Stimulated activated CD4-positive, alpha-beta T cell treated with anti-CD3 and anti-CD28 coated beads, Interleukin-15, amount 100 ng/mL, for 48 hours (primary cell): ENCODE data around the gene EBF4.

Source experiments
- DNase-seq, 2 donors: peaks; one replicate each; pipeline ENCODE4 v3.0.0-alpha.2; 2020; ENCODE audit warnings: low read depth in 2 of 2

EBF4 gene

GRCh38 chr20:2692036-2692885 is at the start of gene EBF4:
TSS of gene EBF4 (plus strand) at chr20:2692780. CDS start at chr20:2693646, 866 bp downstream.
- DNase-seq: no peak

GRCh38 chr20:2643708-2644107 is 48.9 kb upstream of the EBF4 start:
- no peak for DNase-seq

GRCh38 chr20:2651772-2652723 is 40.5 kb upstream of the EBF4 start, which contains the start of gene NOP56:
TSS of gene NOP56 (plus strand) at chr20:2652632. CDS start at chr20:2652661, 29 bp downstream.
- DNase-seq: peak; percentile 88

GRCh38 chr20:2652724-2653555 is 39.6 kb upstream of the EBF4 start:
- DNase-seq: no peak

GRCh38 chr20:2653556-2654383 is 38.8 kb upstream of the EBF4 start:
- no peak for DNase-seq

- DNase-seq: no peak
These were observed 38.2 kb upstream of the EBF4 start for GRCh38 chr20:2654384-2654822.

GRCh38 chr20:2654831-2655230 is 37.7 kb upstream of the EBF4 start:
- DNase-seq: no peak

GRCh38 chr20:2655331-2656116 is 37.1 kb upstream of the EBF4 start:
- DNase-seq: no peak

GRCh38 chr20:2656471-2657117 is 36.0 kb upstream of the EBF4 start:
- no peak for DNase-seq

GRCh38 chr20:2657241-2657640 is 35.3 kb upstream of the EBF4 start:
- no peak for DNase-seq

GRCh38 chr20:2657674-2658073 is 34.9 kb upstream of the EBF4 start:
- no peak for DNase-seq

GRCh38 chr20:2658414-2659354 is 33.9 kb upstream of the EBF4 start:
- DNase-seq: no peak

- no peak for DNase-seq
These were observed 33.0 kb upstream of the EBF4 start for GRCh38 chr20:2659547-2659946.

GRCh38 chr20:2663364-2663886 is 29.2 kb upstream of the EBF4 start:
- no peak for DNase-seq

- DNase-seq: peak; percentile 87 to 89
These were observed 28.5 kb upstream of the EBF4 start, which contains the start of gene IDH3B for GRCh38 chr20:2663887-2664719. TSS of gene IDH3B (minus strand) at chr20:2664216. CDS start at chr20:2664188, 28 bp downstream.

- no peak for DNase-seq
These were observed 20.6 kb upstream of the EBF4 start for GRCh38 chr20:2671977-2672376.

- DNase-seq: no peak
These were observed 20.1 kb upstream of the EBF4 start for GRCh38 chr20:2672446-2672845.
